Measurements from ENCODE around the gene NRXN3. TPM values are rescaled to one million over a fixed set of nuclear protein-coding genes. Genes with fewer than 3 reads are reported as not detected.

Gene NRXN3
- total RNA-seq, 1 donor from 2014 or later = 18.0 TPM

DNA sequence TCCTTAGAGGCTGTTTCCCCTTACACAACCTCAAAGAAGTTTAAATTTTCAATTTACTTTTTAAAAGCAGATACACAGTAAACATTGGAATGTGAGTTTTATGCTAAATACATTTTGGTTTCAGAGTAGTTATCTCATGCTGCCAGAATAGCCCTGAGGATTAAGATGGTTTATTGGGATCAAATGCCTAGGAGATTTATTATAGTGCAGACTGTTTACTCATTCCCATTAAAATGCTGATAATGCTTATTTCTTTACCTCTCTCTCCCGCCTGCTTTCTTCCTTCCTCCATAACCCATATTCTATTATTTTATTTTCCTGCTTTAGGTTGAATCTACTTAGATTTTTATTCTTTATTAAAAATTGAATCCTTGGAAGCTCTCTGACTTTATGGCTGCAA, 1701.0 kb downstream of the NRXN3 start:
- Histone ChIP-seq H2AFZ (ENCODE audit: low read depth, low read length) (no peak overlapping the region), H3K4me3 (ENCODE audit: insufficient read depth, low read depth, low read length) (no peak overlapping the region), H3K79me2 (ENCODE audit: insufficient read depth, low read length) (no peaks in the 10 kb centered on the region), H3K27ac (ENCODE audit: low read depth, low read length) (no peak overlapping the region), H3K9ac (ENCODE audit: low read length) (no peak overlapping the region), H3K27me3 (ENCODE audit: insufficient read depth, low read length) (no peaks in the 10 kb centered on the region), H3K36me3 (ENCODE audit: insufficient read depth, low read length) (no peaks in the 10 kb centered on the region), H3K4me2 (ENCODE audit: low read length) (no peak overlapping the region), H3K9me3 (ENCODE audit: insufficient read depth, low read depth, low read length) (no peaks in the 10 kb centered on the region), H4K20me1 (ENCODE audit: insufficient read depth, low read length) (no peaks in the 10 kb centered on the region), H3K4me1 (ENCODE audit: insufficient read depth, low read length) (no peaks in the 10 kb centered on the region)
- H3K4me1 Mint-ChIP-seq (ENCODE audit: low read depth, unreplicated experiment) = no peaks in the 10 kb centered on the region
- H3K4me3 Mint-ChIP-seq (ENCODE audit: unreplicated experiment) = no peak overlapping the region
- DNase-seq (ENCODE audit: low read depth) (no peak), FAIRE-seq (no peak)
- no peak for TF ChIP-seq EZH2 (IDR thresholded peaks at IDR 0.05; ENCODE audit: insufficient read depth, low read length)
- TF ChIP-seq, protein P1, sequence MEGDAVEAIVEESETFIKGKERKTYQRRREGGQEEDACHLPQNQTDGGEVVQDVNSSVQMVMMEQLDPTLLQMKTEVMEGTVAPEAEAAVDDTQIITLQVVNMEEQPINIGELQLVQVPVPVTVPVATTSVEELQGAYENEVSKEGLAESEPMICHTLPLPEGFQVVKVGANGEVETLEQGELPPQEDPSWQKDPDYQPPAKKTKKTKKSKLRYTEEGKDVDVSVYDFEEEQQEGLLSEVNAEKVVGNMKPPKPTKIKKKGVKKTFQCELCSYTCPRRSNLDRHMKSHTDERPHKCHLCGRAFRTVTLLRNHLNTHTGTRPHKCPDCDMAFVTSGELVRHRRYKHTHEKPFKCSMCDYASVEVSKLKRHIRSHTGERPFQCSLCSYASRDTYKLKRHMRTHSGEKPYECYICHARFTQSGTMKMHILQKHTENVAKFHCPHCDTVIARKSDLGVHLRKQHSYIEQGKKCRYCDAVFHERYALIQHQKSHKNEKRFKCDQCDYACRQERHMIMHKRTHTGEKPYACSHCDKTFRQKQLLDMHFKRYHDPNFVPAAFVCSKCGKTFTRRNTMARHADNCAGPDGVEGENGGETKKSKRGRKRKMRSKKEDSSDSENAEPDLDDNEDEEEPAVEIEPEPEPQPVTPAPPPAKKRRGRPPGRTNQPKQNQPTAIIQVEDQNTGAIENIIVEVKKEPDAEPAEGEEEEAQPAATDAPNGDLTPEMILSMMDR (IDR thresholded peaks at IDR 0.05; ENCODE audit: insufficient read depth, low read depth, low read length) = no peak
- no peaks in the 10 kb centered on the region for H3K9me3 Mint-ChIP-seq (ENCODE audit: unreplicated experiment)
- no peaks in the 10 kb centered on the region for H3K36me3 Mint-ChIP-seq (ENCODE audit: low read depth, unreplicated experiment)
- H3K27ac Mint-ChIP-seq (ENCODE audit: unreplicated experiment) = no peak overlapping the region
- H3K27me3 Mint-ChIP-seq (ENCODE audit: low read depth, unreplicated experiment) = no peaks in the 10 kb centered on the region

DNA sequence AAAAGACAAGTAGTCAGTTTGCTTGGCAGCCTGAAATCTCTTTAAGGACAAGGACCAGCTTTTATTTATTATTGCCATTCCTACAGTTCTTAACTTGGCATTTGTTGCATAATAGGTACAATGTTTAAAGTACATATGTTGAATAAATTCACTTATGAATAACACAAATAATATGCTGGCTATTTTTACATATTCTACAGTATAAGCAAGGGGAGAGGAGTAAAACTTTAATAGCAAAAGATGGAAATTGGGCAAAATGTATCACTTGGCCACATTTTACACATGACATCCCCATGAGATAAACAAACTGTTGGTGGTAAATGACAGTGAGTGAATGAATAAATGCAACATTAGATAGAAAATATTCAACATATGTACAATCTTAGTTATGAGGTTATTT, 1708.1 kb downstream of the NRXN3 start:
- Histone ChIP-seq H3K9ac (ENCODE audit: low read length) (no peak overlapping the region), H4K20me1 (ENCODE audit: insufficient read depth, low read length) (no peaks in the 10 kb centered on the region), H3K4me2 (ENCODE audit: low read length) (no peak overlapping the region), H3K4me3 (ENCODE audit: insufficient read depth, low read depth, low read length) (no peak overlapping the region), H2AFZ (ENCODE audit: low read depth, low read length) (no peak overlapping the region), H3K27ac (ENCODE audit: low read depth, low read length) (no peak overlapping the region), H3K79me2 (ENCODE audit: insufficient read depth, low read length) (no peaks in the 10 kb centered on the region), H3K27me3 (ENCODE audit: insufficient read depth, low read length) (no peaks in the 10 kb centered on the region), H3K36me3 (ENCODE audit: insufficient read depth, low read length) (no peaks in the 10 kb centered on the region), H3K4me1 (ENCODE audit: insufficient read depth, low read length) (no peaks in the 10 kb centered on the region), H3K9me3 (ENCODE audit: insufficient read depth, low read depth, low read length) (no peaks in the 10 kb centered on the region)
- FAIRE-seq (no peak), DNase-seq (ENCODE audit: low read depth) (no peak)
- H3K36me3 Mint-ChIP-seq (ENCODE audit: low read depth, unreplicated experiment) = no peaks in the 10 kb centered on the region
- H3K27me3 Mint-ChIP-seq (ENCODE audit: low read depth, unreplicated experiment) = no peaks in the 10 kb centered on the region
- no peaks in the 10 kb centered on the region for H3K4me1 Mint-ChIP-seq (ENCODE audit: low read depth, unreplicated experiment)
- no peak overlapping the region for H3K4me3 Mint-ChIP-seq (ENCODE audit: unreplicated experiment)
- TF ChIP-seq, protein P1 (IDR thresholded peaks at IDR 0.05; ENCODE audit: insufficient read depth, low read depth, low read length) = no peak
- no peak for TF ChIP-seq EZH2 (IDR thresholded peaks at IDR 0.05; ENCODE audit: insufficient read depth, low read length)
- H3K27ac Mint-ChIP-seq (ENCODE audit: unreplicated experiment) = no peak overlapping the region
- H3K9me3 Mint-ChIP-seq (ENCODE audit: unreplicated experiment) = peaks cover 3% of the 10 kb centered on the region

DNA sequence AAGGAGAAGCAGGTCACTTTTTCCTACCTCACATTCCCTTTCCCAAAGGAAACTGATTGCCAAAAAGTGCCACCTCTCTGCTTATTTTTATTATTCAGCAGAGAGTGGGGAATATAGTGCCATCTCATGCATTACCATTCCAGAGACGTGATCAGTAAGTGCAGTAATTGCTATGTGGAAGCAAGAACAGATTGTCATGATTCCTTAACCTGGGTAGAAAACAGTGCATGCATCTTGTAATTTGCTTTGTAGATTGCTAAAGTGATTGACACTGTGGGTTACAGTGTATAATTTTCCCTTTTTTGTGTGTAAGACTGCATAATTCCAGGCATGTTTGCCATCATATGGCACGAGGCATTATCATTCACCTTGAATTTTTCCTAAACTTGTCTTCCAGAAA, 1708.6 kb downstream of the NRXN3 start:
- DNase-seq (ENCODE audit: low read depth) = no peak

More for the DNA sequence above, 1708.6 kb downstream of the NRXN3 start:
- H3K4me1 Mint-ChIP-seq (ENCODE audit: low read depth, unreplicated experiment) = no peaks in the 10 kb centered on the region
- H3K36me3 Mint-ChIP-seq (ENCODE audit: low read depth, unreplicated experiment) = no peaks in the 10 kb centered on the region
- Histone ChIP-seq H3K4me1 (ENCODE audit: insufficient read depth, low read length) (no peaks in the 10 kb centered on the region), H2AFZ (ENCODE audit: low read depth, low read length) (no peak overlapping the region), H3K9me3 (ENCODE audit: insufficient read depth, low read depth, low read length) (no peaks in the 10 kb centered on the region), H3K36me3 (ENCODE audit: insufficient read depth, low read length) (no peaks in the 10 kb centered on the region), H3K9ac (ENCODE audit: low read length) (no peak overlapping the region), H3K4me2 (ENCODE audit: low read length) (no peak overlapping the region), H3K27ac (ENCODE audit: low read depth, low read length) (no peak overlapping the region), H3K4me3 (ENCODE audit: insufficient read depth, low read depth, low read length) (no peak overlapping the region), H3K79me2 (ENCODE audit: insufficient read depth, low read length) (no peaks in the 10 kb centered on the region), H3K27me3 (ENCODE audit: insufficient read depth, low read length) (no peaks in the 10 kb centered on the region), H4K20me1 (ENCODE audit: insufficient read depth, low read length) (no peaks in the 10 kb centered on the region)
- no peak overlapping the region for H3K4me3 Mint-ChIP-seq (ENCODE audit: unreplicated experiment)
- H3K27me3 Mint-ChIP-seq (ENCODE audit: low read depth, unreplicated experiment) = no peaks in the 10 kb centered on the region
- peaks cover 3% of the 10 kb centered on the region for H3K9me3 Mint-ChIP-seq (ENCODE audit: unreplicated experiment)
- FAIRE-seq = no peak
- no peak overlapping the region for H3K27ac Mint-ChIP-seq (ENCODE audit: unreplicated experiment)
- TF ChIP-seq, protein P1 (IDR thresholded peaks at IDR 0.05; ENCODE audit: insufficient read depth, low read depth, low read length) = no peak
- no peak for TF ChIP-seq EZH2 (IDR thresholded peaks at IDR 0.05; ENCODE audit: insufficient read depth, low read length)

All from astrocyte (in vitro differentiated cells and primary cell).